HepG2 (cell line): ENCODE data around the gene B3GNT8. TPM values are rescaled to one million over a fixed set of nuclear protein-coding genes. Genes with fewer than 3 reads are reported as not detected.

Source experiments
- BRCA1 ChIP-seq: sonication (generic); formaldehyde crosslinking; IDR thresholded peaks from 2 replicates; pipeline ENCODE4 v1.4.0; 2020; ENCODE audit warnings: missing genetic modification reagents
- CBX5 ChIP-seq: sonication (generic); formaldehyde crosslinking; IDR thresholded peaks from 2 replicates; pipeline ENCODE4 v1.4.0; 2020; ENCODE audit warnings: missing genetic modification reagents, borderline replicate concordance
- HOXA5 ChIP-seq: sonication (generic); formaldehyde crosslinking; IDR thresholded peaks from 2 replicates; pipeline ENCODE4 v1.4.0; 2020; ENCODE audit warnings: missing genetic modification reagents
- KAT2B ChIP-seq: fragments of 150-350 bp; IDR thresholded peaks from 2 replicates; pipeline ENCODE4 v1.6.1; 2014; ENCODE audit warnings: low read depth, low read length, borderline replicate concordance
- NCOA5 ChIP-seq: sonication (generic); formaldehyde crosslinking; IDR thresholded peaks from 2 replicates; pipeline ENCODE4 v1.4.0; 2020; ENCODE audit warnings: missing genetic modification reagents
- SKI ChIP-seq: fragments of 450-650 bp; IDR thresholded peaks from one replicate; pipeline ENCODE4 v1.6.1; 2018; ENCODE audit warnings: mild to moderate bottlenecking; ENCODE audit not compliant: partially characterized antibody
- SUZ12 ChIP-seq: fragments of 150-350 bp; IDR thresholded peaks from 2 replicates; pipeline ENCODE4 v1.6.1; 2014; ENCODE audit warnings: low read depth, low read length
- ZMYM4 ChIP-seq: sonication (generic); formaldehyde crosslinking; IDR thresholded peaks from 2 replicates; pipeline ENCODE4 v1.8.1; 2023; ENCODE audit warnings: mild to moderate bottlenecking, missing genetic modification reagents
- ZNF160 ChIP-seq: sonication (generic); formaldehyde crosslinking; IDR thresholded peaks from 2 replicates; pipeline ENCODE4 v1.8.0; 2022; ENCODE audit warnings: mild to moderate bottlenecking, inconsistent platforms, missing genetic modification reagents
- ZNF572 ChIP-seq: sonication (generic); formaldehyde crosslinking; IDR thresholded peaks from 2 replicates; pipeline ENCODE4 v1.5.1; 2020; ENCODE audit warnings: mild to moderate bottlenecking, missing genetic modification reagents
- polyA plus RNA-seq, 8 experiments: library from polyadenylated mRNA; depleted of rRNA in 3 of 8; stranded (reverse) in 7 of 8; unstranded in 1 of 8; fragments of >200 nt; fragmentation: Illumina TruSeq in 4 of 8; extraction: Trizol in 4 of 8; gene quantifications; 2 replicates each; pipeline versions ENCODE4 v1.2.1 to v1.2.3, GENCODE V29; 2011 to 2016; ENCODE audit warnings: low read depth in 4 of 8, missing spikeins in 1 of 8, mixed read lengths in 1 of 8; ENCODE audit not compliant: insufficient read depth in 1 of 8
- total RNA-seq, 5 experiments: library from RNA; depleted of rRNA; stranded (reverse); fragments of >200 nt; fragmentation: Illumina TruSeq; extraction: Trizol; gene quantifications; 2 replicates each; pipeline ENCODE4 v1.2.3, GENCODE V29; 2016; ENCODE audit warnings: low read depth in 1 of 5
- TF ChIP-seq, protein P1 (sequence below): sonication (generic); formaldehyde crosslinking; IDR thresholded peaks from 2 replicates; pipeline ENCODE4 v1.5.0; 2020; ENCODE audit warnings: missing genetic modification reagents
- TF ChIP-seq, protein P2 (sequence below): sonication (generic); formaldehyde crosslinking; IDR thresholded peaks from 2 replicates; pipeline ENCODE4 v1.4.0; 2020; ENCODE audit warnings: mild to moderate bottlenecking, missing genetic modification reagents
- TF ChIP-seq, protein P3 (sequence below): IDR thresholded peaks from 2 replicates; pipeline ENCODE4 v1.6.1; 2018; ENCODE audit warnings: missing genetic modification reagents
- TF ChIP-seq, protein P4 (sequence below): sonication (generic); formaldehyde crosslinking; IDR thresholded peaks from 2 replicates; pipeline ENCODE4 v1.4.0; 2020; ENCODE audit warnings: mild to moderate bottlenecking, missing genetic modification reagents
- TF ChIP-seq, protein P5 (sequence below): sonication (generic); formaldehyde crosslinking; IDR thresholded peaks from 2 replicates; pipeline ENCODE4 v1.8.1; 2023; ENCODE audit warnings: missing genetic modification reagents, inconsistent platforms, borderline replicate concordance

B3GNT8 gene
- total and polyA plus RNA-seq, 2 of the 13 experiments (the other 11 are each of a cell fraction or from before 2014, with no cell fraction given), result 0.26 to 1.9 TPM

DNA sequence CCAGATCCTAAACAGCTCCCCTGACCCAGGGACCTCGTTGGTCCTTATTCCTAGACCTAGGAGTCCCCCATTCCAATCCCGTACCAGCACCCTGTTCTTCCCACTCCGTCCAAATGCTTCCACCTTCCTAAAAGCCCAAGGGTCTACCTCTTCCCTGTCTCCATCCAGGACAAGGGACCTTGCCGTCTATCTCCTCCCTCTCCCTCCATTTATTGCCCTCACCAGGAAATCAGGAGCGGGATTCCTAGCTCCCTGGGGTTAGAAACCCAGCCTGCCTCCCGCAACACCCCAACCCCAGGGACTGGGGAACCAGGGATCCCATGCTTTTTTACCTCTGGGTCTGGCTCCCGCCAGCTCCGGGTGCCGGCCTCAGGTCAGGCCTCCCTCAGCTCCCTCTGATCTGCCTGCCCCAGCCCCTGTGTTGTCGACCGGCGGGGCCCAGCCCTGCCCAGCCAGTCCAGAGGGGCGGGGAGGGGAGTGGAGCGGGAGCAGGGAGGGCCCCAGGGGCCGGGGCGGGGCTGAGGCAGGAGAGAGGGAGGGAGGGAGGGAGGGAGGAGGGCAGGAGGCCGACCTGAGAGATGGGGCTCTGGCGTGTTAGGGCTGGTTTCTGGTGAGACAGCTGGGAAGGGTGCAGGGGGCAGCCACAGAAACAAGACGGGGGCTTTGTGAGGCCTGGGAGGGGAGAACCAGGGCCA is at the start of gene B3GNT8 (continued):
- TF ChIP-seq KAT2B (no peak), ZMYM4 (CRISPR knock-in tag) (no peak), BRCA1 (CRISPR knock-in tag) (no peak), NCOA5 (CRISPR knock-in tag) (no peak), CBX5 (CRISPR knock-in tag) (no peak), ZNF572 (CRISPR knock-in tag) (no peak), SKI (no peak), HOXA5 (CRISPR knock-in tag) (no peak), SUZ12 (no peak), ZNF160 (no peak)
- TF ChIP-seq, protein P1, sequence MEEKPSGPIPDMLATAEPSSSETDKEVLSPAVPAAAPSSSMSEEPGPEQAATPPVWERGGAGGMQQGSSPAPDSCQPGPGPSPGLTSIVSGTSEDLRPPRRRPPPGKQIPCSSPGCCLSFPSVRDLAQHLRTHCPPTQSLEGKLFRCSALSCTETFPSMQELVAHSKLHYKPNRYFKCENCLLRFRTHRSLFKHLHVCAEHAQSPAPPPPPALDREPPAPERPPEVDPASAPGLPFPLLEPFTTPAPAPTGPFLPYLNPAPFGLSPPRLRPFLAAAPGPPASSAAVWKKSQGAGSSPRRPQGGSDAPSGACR, result no peak
- TF ChIP-seq, protein P2, sequence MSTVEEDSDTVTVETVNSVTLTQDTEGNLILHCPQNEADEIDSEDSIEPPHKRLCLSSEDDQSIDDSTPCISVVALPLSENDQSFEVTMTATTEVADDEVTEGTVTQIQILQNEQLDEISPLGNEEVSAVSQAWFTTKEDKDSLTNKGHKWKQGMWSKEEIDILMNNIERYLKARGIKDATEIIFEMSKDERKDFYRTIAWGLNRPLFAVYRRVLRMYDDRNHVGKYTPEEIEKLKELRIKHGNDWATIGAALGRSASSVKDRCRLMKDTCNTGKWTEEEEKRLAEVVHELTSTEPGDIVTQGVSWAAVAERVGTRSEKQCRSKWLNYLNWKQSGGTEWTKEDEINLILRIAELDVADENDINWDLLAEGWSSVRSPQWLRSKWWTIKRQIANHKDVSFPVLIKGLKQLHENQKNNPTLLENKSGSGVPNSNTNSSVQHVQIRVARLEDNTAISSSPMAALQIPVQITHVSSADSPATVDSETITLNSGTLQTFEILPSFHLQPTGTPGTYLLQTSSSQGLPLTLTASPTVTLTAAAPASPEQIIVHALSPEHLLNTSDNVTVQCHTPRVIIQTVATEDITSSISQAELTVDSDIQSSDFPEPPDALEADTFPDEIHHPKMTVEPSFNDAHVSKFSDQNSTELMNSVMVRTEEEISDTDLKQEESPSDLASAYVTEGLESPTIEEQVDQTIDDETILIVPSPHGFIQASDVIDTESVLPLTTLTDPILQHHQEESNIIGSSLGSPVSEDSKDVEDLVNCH (CRISPR knock-in tag), result no peak
- TF ChIP-seq, protein P3, sequence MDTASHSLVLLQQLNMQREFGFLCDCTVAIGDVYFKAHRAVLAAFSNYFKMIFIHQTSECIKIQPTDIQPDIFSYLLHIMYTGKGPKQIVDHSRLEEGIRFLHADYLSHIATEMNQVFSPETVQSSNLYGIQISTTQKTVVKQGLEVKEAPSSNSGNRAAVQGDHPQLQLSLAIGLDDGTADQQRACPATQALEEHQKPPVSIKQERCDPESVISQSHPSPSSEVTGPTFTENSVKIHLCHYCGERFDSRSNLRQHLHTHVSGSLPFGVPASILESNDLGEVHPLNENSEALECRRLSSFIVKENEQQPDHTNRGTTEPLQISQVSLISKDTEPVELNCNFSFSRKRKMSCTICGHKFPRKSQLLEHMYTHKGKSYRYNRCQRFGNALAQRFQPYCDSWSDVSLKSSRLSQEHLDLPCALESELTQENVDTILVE (CRISPR knock-in tag), result no peak
- TF ChIP-seq, protein P4, sequence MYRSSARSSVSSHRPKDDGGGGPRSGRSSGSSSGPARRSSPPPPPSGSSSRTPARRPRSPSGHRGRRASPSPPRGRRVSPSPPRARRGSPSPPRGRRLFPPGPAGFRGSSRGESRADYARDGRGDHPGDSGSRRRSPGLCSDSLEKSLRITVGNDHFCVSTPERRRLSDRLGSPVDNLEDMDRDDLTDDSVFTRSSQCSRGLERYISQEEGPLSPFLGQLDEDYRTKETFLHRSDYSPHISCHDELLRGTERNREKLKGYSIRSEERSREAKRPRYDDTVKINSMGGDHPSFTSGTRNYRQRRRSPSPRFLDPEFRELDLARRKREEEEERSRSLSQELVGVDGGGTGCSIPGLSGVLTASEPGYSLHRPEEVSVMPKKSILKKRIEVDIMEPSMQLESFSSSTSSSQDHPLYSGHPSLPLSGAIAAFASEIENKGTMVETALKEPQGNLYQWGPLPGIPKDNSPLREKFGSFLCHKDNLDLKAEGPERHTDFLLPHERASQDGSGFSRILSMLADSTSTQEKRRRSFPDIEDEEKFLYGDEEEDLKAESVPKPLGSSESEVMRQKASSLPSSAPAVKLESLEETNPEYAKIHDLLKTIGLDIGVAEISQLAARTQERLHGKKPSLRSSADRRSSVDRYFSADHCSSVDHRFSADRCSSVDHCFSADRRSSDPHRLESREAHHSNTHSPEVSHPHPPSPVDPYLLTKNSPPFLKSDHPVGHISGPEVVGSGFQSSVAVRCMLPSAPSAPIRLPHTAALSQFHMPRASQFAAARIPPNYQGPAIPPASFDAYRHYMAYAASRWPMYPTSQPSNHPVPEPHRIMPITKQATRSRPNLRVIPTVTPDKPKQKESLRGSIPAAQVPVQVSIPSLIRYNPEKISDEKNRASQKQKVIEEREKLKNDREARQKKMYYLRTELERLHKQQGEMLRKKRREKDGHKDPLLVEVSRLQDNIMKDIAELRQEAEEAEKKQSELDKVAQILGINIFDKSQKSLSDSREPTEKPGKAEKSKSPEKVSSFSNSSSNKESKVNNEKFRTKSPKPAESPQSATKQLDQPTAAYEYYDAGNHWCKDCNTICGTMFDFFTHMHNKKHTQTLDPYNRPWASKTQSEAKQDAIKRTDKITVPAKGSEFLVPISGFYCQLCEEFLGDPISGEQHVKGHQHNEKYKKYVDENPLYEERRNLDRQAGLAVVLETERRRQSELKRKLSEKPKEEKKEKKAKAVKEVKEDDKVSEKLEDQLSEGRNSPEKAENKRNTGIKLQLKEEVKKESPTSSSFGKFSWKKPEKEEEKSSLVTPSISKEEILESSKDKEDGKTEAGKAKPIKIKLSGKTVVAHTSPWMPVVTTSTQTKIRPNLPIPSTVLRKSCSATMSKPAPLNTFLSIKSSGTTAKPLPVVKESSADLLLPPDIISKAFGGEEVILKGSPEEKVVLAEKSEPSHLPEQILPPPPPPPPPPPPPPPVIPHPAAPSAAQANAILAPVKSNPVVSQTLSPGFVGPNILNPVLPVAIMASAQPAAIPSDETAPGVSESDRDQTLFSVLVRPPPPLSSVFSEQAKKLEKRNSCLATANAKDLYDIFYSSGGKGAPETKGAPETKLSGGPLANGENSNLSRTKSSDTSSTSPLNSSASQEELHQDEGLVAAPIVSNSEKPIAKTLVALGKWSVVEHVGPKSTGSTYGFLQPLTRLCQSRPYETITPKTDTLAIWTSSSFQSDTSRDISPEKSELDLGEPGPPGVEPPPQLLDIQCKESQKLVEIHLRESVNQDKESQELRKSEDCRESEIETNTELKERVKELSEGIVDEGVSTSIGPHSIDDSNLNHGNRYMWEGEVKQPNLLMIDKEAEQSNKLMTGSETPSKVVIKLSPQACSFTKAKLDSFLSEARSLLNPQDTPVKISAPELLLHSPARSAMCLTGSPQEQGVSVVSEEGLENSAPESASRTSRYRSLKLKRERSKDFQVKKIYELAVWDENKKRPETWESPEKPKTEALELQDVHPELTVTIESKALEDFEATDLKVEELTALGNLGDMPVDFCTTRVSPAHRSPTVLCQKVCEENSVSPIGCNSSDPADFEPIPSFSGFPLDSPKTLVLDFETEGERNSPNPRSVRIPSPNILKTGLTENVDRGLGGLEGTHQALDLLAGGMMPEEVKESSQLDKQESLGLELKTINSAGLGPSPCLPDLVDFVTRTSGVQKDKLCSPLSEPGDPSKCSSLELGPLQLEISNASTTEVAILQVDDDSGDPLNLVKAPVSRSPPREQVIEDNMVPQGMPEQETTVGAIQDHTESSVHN (CRISPR knock-in tag), result no peak
- TF ChIP-seq, protein P5, sequence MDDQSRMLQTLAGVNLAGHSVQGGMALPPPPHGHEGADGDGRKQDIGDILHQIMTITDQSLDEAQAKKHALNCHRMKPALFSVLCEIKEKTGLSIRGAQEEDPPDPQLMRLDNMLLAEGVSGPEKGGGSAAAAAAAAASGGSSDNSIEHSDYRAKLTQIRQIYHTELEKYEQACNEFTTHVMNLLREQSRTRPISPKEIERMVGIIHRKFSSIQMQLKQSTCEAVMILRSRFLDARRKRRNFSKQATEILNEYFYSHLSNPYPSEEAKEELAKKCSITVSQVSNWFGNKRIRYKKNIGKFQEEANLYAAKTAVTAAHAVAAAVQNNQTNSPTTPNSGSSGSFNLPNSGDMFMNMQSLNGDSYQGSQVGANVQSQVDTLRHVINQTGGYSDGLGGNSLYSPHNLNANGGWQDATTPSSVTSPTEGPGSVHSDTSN, result no peak
